OCI-LY7 (cell line): ENCODE results near the gene KRTAP10-5. TPM values are rescaled to one million over a fixed set of nuclear protein-coding genes. Genes with fewer than 3 reads are reported as not detected.

Experiments used
- BruUV-seq: library from RNA; stranded (reverse); fragments of 400-500 nt; replicated peaks from 2 replicates; lab custom pipeline; 2021; lab: Mats Ljungman, UMichigan
- CTCF ChIA-PET: fragments of 300-600 bp; sonication (Branson Sonifier 250); formaldehyde crosslinking; loops from one replicate; lab custom pipeline; 2022; ENCODE audit warnings: antibody characterized with exemption; ENCODE audit not compliant: unreplicated experiment; lab: Charles Lee
- POLR2A ChIA-PET: fragments of 300-600 bp; sonication (Branson Sonifier 250); formaldehyde crosslinking; loops from one replicate; lab custom pipeline; 2022; ENCODE audit warnings: antibody characterized with exemption; lab: Charles Lee
- DNase-seq: peaks from one replicate; pipeline ENCODE4 v3.0.0-alpha.2; 2015; ENCODE audit warnings: low spot score
- H2AFZ ChIP-seq: fragments of 200-600 bp; sonication (generic), shearing (Covaris generic); 2 replicates; pipeline ENCODE4 v1.6.1; 2014; ENCODE audit warnings: mild to moderate bottlenecking, antibody characterized with exemption, low read length, moderate library complexity
- H3K27ac ChIP-seq: fragments of 200-600 bp; sonication (generic); 2 replicates; pipeline ENCODE4 v1.5.1; 2014; ENCODE audit warnings: mixed run types, low read depth, mild to moderate bottlenecking, moderate library complexity, low read length, inconsistent platforms; ENCODE audit not compliant: poor library complexity, severe bottlenecking
- H3K36me3 ChIP-seq: fragments of 200-600 bp; sonication (generic); 2 replicates; pipeline ENCODE4 v1.6.1; 2014; ENCODE audit warnings: mild to moderate bottlenecking, antibody characterized with exemption, low read length, moderate library complexity, mixed read lengths; ENCODE audit not compliant: insufficient read depth
- H3K4me1 ChIP-seq: fragments of 200-600 bp; sonication (generic); 2 replicates; pipeline ENCODE4 v1.5.1; 2014; ENCODE audit warnings: mild to moderate bottlenecking, low read length; ENCODE audit not compliant: insufficient read depth, poor library complexity, severe bottlenecking
- H3K4me2 ChIP-seq: fragments of 200-600 bp; sonication (generic); 2 replicates; pipeline ENCODE4 v1.6.1; 2014; ENCODE audit warnings: mild to moderate bottlenecking, low read length
- H3K4me3 ChIP-seq: fragments of 200-600 bp; sonication (generic); 2 replicates; pipeline ENCODE4 v1.5.1; 2014; ENCODE audit warnings: mild to moderate bottlenecking, low read depth, low read length; ENCODE audit not compliant: poor library complexity, severe bottlenecking
- H3K79me2 ChIP-seq: fragments of 200-600 bp; sonication (generic); 2 replicates; pipeline ENCODE4 v1.6.1; 2016; ENCODE audit warnings: low read depth, mild to moderate bottlenecking, low read length, moderate library complexity, mixed read lengths; ENCODE audit not compliant: insufficient read depth
- H3K9me2 ChIP-seq: fragments of 200-600 bp; sonication (generic); 2 replicates; pipeline ENCODE4 v1.6.1; 2016; ENCODE audit warnings: mild to moderate bottlenecking, low read length, mixed read lengths; ENCODE audit not compliant: insufficient read depth
- H3K9me3 ChIP-seq: fragments of 200-600 bp; sonication (generic); 2 replicates; pipeline ENCODE4 v1.6.1; 2014; ENCODE audit warnings: mild to moderate bottlenecking, mixed run types, low read length, mixed read lengths
- H4K20me1 ChIP-seq: fragments of 200-600 bp; sonication (generic); 2 replicates; pipeline ENCODE4 v1.6.1; 2014; ENCODE audit warnings: mild to moderate bottlenecking, antibody characterized with exemption, low read length, moderate library complexity, mixed read lengths; ENCODE audit not compliant: insufficient read depth
- EZH2phosphoT487 ChIP-seq: fragments of 200-600 bp; sonication (generic); IDR thresholded peaks from 2 replicates; pipeline ENCODE4 v1.6.1; 2018; ENCODE audit warnings: low read depth, borderline replicate concordance, mild to moderate bottlenecking, mixed run types, antibody characterized with exemption, low read length, moderate library complexity, mixed read lengths
- intact Hi-C: fragments of 100-400 bp; cut with micrococcal nuclease; formaldehyde crosslinking; loops from one replicate; pipeline ENCODE4 v1.10.0; 2022; ENCODE audit not compliant: unreplicated experiment
- total RNA-seq, 2 experiments: library from RNA; depleted of rRNA in 1 of 2; stranded (reverse); fragments of >200 nt in 1 of 2; shearing (Covaris generic) in 1 of 2; gene quantifications; 2 replicates each; pipeline ENCODE4 v1.2.3, GENCODE V29; 2014 to 2022
- TF ChIP-seq, protein P1 (sequence below): fragments of 200-600 bp; sonication (generic); conservative IDR thresholded peaks from 2 replicates; pipeline ENCODE4 v1.5.1; 2014; ENCODE audit warnings: mild to moderate bottlenecking, antibody characterized with exemption, low read length, moderate library complexity, mixed read lengths

Gene KRTAP10-5
- total RNA-seq, 2 experiments from 2014 or later: not detected

DNA sequence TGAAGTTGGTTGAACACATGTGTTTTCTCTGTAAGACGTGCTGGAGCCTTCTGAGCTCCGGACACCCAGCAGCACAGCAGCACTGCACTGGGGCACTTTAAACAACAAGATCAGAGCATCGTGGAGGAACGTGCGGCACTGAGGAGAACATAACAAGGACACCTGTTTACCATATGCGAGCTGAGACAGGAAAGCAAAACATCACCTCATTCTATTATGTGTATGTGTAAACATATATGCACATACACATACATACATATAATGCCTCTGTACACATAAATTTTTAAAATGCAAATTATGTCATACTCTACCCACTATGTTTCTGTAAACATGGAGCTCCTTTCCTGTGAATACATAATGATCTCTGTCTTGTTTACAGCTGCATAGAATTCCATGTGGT is 15.1 kb upstream of the KRTAP10-5 start:
- H3K36me3 ChIP-seq: no peaks in the 10 kb centered on the region
- H3K27ac ChIP-seq: no peak overlapping the region
- no peak for TF ChIP-seq EZH2phosphoT487
- TF ChIP-seq, protein P1, sequence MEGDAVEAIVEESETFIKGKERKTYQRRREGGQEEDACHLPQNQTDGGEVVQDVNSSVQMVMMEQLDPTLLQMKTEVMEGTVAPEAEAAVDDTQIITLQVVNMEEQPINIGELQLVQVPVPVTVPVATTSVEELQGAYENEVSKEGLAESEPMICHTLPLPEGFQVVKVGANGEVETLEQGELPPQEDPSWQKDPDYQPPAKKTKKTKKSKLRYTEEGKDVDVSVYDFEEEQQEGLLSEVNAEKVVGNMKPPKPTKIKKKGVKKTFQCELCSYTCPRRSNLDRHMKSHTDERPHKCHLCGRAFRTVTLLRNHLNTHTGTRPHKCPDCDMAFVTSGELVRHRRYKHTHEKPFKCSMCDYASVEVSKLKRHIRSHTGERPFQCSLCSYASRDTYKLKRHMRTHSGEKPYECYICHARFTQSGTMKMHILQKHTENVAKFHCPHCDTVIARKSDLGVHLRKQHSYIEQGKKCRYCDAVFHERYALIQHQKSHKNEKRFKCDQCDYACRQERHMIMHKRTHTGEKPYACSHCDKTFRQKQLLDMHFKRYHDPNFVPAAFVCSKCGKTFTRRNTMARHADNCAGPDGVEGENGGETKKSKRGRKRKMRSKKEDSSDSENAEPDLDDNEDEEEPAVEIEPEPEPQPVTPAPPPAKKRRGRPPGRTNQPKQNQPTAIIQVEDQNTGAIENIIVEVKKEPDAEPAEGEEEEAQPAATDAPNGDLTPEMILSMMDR: no peak
- H4K20me1 ChIP-seq: no peaks in the 10 kb centered on the region
- no peak overlapping the region for H3K4me3 ChIP-seq
- H3K4me2 ChIP-seq: no peak overlapping the region
- H2AFZ ChIP-seq: no peak overlapping the region
- CTCF ChIA-PET: no interaction called here
- no peaks in the 10 kb centered on the region for H3K4me1 ChIP-seq
- no peak for DNase-seq
- intact Hi-C loops: no loop called here
- POLR2A ChIA-PET: no interaction called here
- H3K79me2 ChIP-seq: no peaks in the 10 kb centered on the region
- BruUV-seq: no TSS peak
- H3K9me2 ChIP-seq: no peaks in the 10 kb centered on the region
- H3K9me3 ChIP-seq: no peaks in the 10 kb centered on the region

DNA sequence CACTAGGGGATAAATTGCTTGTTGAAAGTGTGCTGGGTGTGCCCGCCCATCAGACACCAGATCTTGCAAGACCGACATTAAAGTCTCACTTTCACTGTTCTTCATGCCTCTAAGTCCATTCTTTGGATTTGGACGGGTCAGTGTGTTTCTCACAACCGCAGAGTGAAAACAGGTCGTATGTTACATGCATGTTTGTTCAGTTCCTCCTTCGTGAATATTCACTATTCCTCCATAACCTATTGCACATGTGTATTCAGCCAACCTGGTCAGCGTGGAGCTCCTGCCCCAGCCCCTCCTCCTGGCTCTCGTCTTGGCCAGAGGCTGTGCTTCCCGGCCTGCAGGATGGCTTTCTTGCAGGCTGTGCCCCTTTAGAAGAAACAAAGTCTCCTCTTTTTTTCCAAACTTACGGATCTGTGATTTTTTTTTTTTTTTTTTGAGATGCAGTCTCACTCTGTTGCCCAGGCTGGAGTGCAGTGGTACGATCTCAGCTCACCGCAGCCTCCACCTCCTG is 14.1 kb upstream of the KRTAP10-5 start:
- Histone ChIP-seq H3K36me3 (no peaks in the 10 kb centered on the region), H3K27ac (no peak overlapping the region), H4K20me1 (no peaks in the 10 kb centered on the region), H3K4me3 (no peak overlapping the region), H3K4me1 (no peaks in the 10 kb centered on the region), H3K4me2 (no peak overlapping the region), H3K79me2 (no peaks in the 10 kb centered on the region), H3K9me3 (no peaks in the 10 kb centered on the region), H2AFZ (no peak overlapping the region), H3K9me2 (no peaks in the 10 kb centered on the region)
- TF ChIP-seq, protein P1: no peak
- TF ChIP-seq EZH2phosphoT487: no peak
- POLR2A ChIA-PET: interaction anchor here (0.7 kb wide), 2 partner anchors 17 to 107 kb away, joined by 3 to 8 read pairs; no protein-coding TSS in a partner anchor
- CTCF ChIA-PET: no interaction called here
- no peak for DNase-seq
- no TSS peak for BruUV-seq
- intact Hi-C loops: no loop called here

DNA sequence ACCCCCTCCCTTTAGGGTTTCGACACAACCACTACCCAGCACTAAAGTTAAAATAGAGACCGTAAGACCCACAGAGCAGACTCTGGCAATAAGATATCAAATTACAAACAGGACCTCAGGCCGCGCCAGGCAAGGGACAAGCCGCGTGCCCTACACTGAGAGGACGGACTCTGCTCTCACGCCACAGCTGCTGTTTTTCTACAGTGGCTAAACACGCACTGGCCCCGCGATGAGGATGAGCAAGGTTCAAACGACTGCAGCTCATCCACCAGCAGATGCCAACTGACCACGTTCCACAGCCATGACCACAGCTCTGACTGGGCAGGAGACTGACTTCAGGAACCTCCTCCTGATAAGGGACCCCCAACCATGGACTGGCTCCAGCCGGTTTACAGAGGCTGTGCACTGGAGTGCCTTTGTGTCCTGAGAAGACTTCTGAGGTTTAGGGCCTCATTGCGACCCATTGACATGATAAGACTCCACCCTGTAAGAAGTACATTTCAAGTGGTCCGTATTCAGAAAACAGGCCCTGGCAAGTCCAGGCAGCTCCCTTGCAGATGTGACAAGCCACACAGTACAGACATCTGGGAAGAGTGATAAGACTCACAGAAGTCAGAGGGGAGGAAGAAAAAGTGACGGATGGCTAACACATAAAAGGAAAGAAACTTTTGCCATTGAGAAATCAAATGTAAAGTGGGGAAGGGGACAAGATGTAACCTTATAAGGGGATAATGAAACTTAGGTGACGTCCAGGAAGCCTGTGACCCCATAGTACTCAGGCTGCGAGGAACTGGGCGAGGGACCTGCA is 13.4 kb upstream of the KRTAP10-5 start:
- ChIA-PET CTCF (no interaction called here), POLR2A (no interaction called here)
- intact Hi-C loops: no loop called here
- Histone ChIP-seq H3K36me3 (no peaks in the 10 kb centered on the region), H3K4me3 (no peak overlapping the region), H3K9me3 (no peaks in the 10 kb centered on the region), H3K27ac (no peak overlapping the region), H3K4me2 (no peak overlapping the region), H3K9me2 (no peaks in the 10 kb centered on the region), H4K20me1 (no peaks in the 10 kb centered on the region), H3K4me1 (no peaks in the 10 kb centered on the region), H3K79me2 (no peaks in the 10 kb centered on the region), H2AFZ (no peak overlapping the region)
- no peak for DNase-seq
- TF ChIP-seq EZH2phosphoT487: no peak
- TF ChIP-seq, protein P1: no peak
- no TSS peak for BruUV-seq
